Aorta (tissue), 5 donors: ENCODE results near the gene NFKBIE. TPM values are rescaled to one million over a fixed set of nuclear protein-coding genes. Genes with fewer than 3 reads are reported as not detected.

ENCODE experiments used
- ATAC-seq: fragments of 200-7000 bp; cut with Tn5 transposase; one replicate; pipeline ENCODE4 v1.9.1; 2022; ENCODE audit warnings: moderate library complexity; ENCODE audit not compliant: low FRiP score
- DNase-seq, 2 donors: peaks; one replicate each; pipeline ENCODE4 v3.0.0-alpha.2; 2020
- H3K27ac ChIP-seq, 2 donors: one replicate each; pipeline ENCODE4 v1.5.1; 2013; ENCODE audit warnings: low read length in 2 of 2, mild to moderate bottlenecking in 2 of 2, moderate library complexity in 2 of 2, control low read depth in 1 of 2, inconsistent platforms in 1 of 2, low read depth in 1 of 2
- H3K27me3 ChIP-seq, 2 donors: one replicate each; pipeline ENCODE4 v1.6.1; 2013; ENCODE audit warnings: control low read depth in 1 of 2, low read length in 1 of 2, mild to moderate bottlenecking in 1 of 2, moderate library complexity in 1 of 2; ENCODE audit not compliant: insufficient read depth in 2 of 2, control insufficient read depth in 1 of 2
- H3K36me3 ChIP-seq, 2 donors: one replicate each; pipeline ENCODE4 v1.6.1; 2013; ENCODE audit warnings: control low read depth in 1 of 2, low read length in 1 of 2, mild to moderate bottlenecking in 1 of 2; ENCODE audit not compliant: insufficient read depth in 2 of 2, control insufficient read depth in 1 of 2
- H3K4me1 ChIP-seq, 2 donors: one replicate each; pipeline ENCODE4 v1.6.1; 2013; ENCODE audit warnings: low read length in 2 of 2, control low read depth in 1 of 2, mild to moderate bottlenecking in 1 of 2, moderate library complexity in 1 of 2; ENCODE audit not compliant: insufficient read depth in 2 of 2, control insufficient read depth in 1 of 2
- H3K4me3 ChIP-seq, 2 donors: one replicate each; pipeline ENCODE4 v1.5.1; 2013; ENCODE audit warnings: low read length in 2 of 2, control low read depth in 1 of 2, mild to moderate bottlenecking in 1 of 2
- H3K9me3 ChIP-seq: one replicate; pipeline ENCODE4 v1.6.1; 2013; ENCODE audit warnings: mild to moderate bottlenecking, low read length; ENCODE audit not compliant: control insufficient read depth
- WGBS, 2 donors: extraction: QIAGEN DNeasy Blood & Tissue Kit; methylation state at CpG; one replicate each; pipeline ENCODE4 v1.1.7; 2013; 5-methylcytosine and 5-hydroxymethylcytosine counted together
- intact Hi-C, 2 donors: fragments of 100-400 bp; cut with DNase I; formaldehyde crosslinking; loops; one replicate each; pipeline versions ENCODE4 v1.14.2 to v1.15.0; 2022
- polyA plus RNA-seq, 2 donors: library from polyadenylated mRNA; stranded (reverse); fragments of 200-250 nt; gene quantifications; one replicate each; pipeline ENCODE4 v1.2.3, GENCODE V29; 2013
- total RNA-seq, 2 donors: library from RNA; stranded (reverse); fragmentation: NEBNext Ultra II Directional; extraction: Animal tissue kit (Norgen Biotek cat#: 25700); gene quantifications; one replicate each; pipeline ENCODE4 v1.2.1, GENCODE V29; 2021
- donor health status: healthy with polysubstance abuse.
- donor health status: Bipolar disorder and iron deficiency.
- donor health status: DM: no; HTN: no; CAD: no.
- donor health status: DM: no; HTN: no; CAD: no.
- donor health status: DM: yes; HTN: yes; CAD: no.

Gene NFKBIE
- total and polyA plus RNA-seq, 4 donors: 3.5 to 10.9 (median 4.9) TPM

- Histone ChIP-seq H3K36me3 (peaks cover under 1 to 2% of the 10 kb centered on the region in 2 donors), H3K27me3 (no peaks in the 10 kb centered on the region), H3K27ac (no peak overlapping the region), H3K9me3 (no peaks in the 10 kb centered on the region), H3K4me1 (no peaks in the 10 kb centered on the region), H3K4me3 (no peak overlapping the region)
- intact Hi-C loops: loop anchor here in 1 of 2 donors (5.0 kb wide), 1 partner anchor 33 kb away; the partner anchor contains the start of gene NFKBIE
- DNase-seq: peak in 1 of 2 donors; percentile 44
- no peak for ATAC-seq
- 84 to 89% methylated on average over 7 of the region's 7 CpGs for WGBS, 2 donors
These were observed 35.0 kb upstream of the NFKBIE start for GRCh38 chr6:44300292-44300823.

DNA sequence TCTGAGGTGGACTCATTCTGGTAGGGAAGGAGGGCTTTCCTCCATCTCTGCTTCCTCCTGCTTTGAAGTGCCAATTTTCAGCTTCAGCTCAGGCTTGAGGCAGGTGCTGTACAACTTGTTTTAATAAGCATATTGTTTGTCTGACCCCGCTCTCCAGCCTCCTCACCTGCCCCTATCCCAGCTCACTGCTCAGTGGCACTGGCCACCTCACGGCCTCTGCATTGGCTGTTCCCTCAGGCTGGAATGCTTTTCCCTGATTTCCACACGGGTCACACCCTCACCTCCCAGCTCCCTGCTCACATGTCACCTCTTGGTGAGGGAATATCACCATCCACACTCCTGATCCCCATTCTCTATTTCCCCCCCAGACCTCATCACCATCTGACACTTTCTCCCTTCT, 33.5 kb upstream of the NFKBIE start:
- no peak for ATAC-seq
- Histone ChIP-seq H3K4me3 (no peak overlapping the region), H3K9me3 (no peaks in the 10 kb centered on the region), H3K4me1 (no peaks in the 10 kb centered on the region), H3K27ac (no peak overlapping the region), H3K27me3 (no peaks in the 10 kb centered on the region), H3K36me3 (peaks cover 0 to 2% of the 10 kb centered on the region in 2 donors)
- WGBS, 2 donors: 86 to 87% methylated on average over 3 of the region's 3 CpGs
- intact Hi-C loops: no loop called here
- DNase-seq: peak in 1 of 2 donors; percentile 44

- no peaks in the 10 kb centered on the region for H3K27me3 ChIP-seq
- H3K4me3 ChIP-seq: no peak overlapping the region
- no peaks in the 10 kb centered on the region for H3K4me1 ChIP-seq
- DNase-seq (peak in 1 of 2 donors; percentile 57), ATAC-seq (no peak)
- H3K36me3 ChIP-seq: peaks cover 0 to 2% of the 10 kb centered on the region in 2 donors
- no peaks in the 10 kb centered on the region for H3K9me3 ChIP-seq
- no peak overlapping the region for H3K27ac ChIP-seq
- intact Hi-C loops: no loop called here
- 28 to 31% methylated on average over 20 of the region's 20 CpGs for WGBS, 2 donors
These were observed 32.9 kb upstream of the NFKBIE start for GRCh38 chr6:44298055-44298803.

GRCh38 chr6:44297063-44298038, 32.0 kb upstream of the NFKBIE start:
- peaks cover 0 to 2% of the 10 kb centered on the region in 2 donors for H3K36me3 ChIP-seq
- H3K27ac ChIP-seq: no peak overlapping the region
- WGBS, 2 donors: 0 to 1% methylated on average over 62 to 86 of the region's 86 CpGs
- ATAC-seq: peak; percentile 59
- no peaks in the 10 kb centered on the region for H3K4me1 ChIP-seq
- H3K9me3 ChIP-seq: no peaks in the 10 kb centered on the region
- intact Hi-C loops: no loop called here
- peak in 1 of 2 donors; percentile 80 for DNase-seq
- H3K27me3 ChIP-seq: no peaks in the 10 kb centered on the region
- no peak overlapping the region for H3K4me3 ChIP-seq

DNA sequence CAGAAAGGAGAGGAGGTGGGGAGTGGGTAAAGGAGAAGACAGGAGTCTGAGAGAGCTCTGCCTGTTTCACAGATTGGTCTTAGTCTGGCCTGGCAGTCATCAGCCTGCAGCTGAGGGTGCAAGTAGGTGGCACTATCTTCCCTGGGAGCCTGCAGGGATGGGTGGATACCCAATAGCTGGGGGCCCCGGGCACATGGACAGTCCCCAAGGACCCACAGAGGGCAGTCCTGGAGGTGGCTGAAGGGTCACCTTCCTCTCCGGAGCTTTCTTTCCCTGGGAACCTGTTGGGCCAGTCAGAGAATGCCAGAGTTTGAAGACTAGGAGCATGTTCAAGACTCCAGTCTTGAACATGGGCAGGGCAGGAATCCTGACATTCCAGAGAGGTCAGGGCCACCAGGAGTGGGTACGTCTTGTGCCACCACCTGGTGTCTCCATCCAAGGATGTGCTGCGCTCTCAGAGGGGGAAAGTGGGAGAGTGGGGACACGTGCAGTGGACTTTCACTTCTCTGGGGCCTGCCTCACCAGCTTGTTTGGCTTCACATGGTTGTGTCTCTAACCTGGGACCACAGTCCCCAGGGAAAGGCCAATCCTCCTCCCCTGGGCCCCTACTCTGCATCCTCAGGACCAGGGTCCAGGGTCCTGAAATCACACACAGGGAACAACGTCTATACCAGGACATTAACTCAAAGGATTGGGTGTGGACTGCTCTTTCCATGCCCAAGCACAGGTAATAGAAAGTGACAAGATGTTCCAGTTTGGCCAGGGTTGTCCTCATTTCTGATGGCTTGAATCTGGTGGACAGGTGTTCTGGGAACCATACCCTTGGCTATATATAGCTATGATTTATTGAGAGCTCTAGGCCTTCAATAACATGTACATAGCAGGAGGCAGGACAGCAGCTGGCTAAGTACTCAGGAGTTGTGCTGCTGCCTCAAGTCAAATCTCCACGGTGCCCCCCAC, 29.8 kb upstream of the NFKBIE start:
- Histone ChIP-seq H3K36me3 (no peaks in the 10 kb centered on the region), H3K4me3 (no peak overlapping the region), H3K9me3 (no peaks in the 10 kb centered on the region), H3K27me3 (no peaks in the 10 kb centered on the region), H3K4me1 (no peaks in the 10 kb centered on the region), H3K27ac (no peak overlapping the region)
- WGBS, 2 donors: 69 to 74% methylated on average over 7 of the region's 7 CpGs
- intact Hi-C loops: no loop called here
- ATAC-seq (no peak), DNase-seq (peak in 1 of 2 donors; percentile 37)

GRCh38 chr6:44292661-44293365, 27.5 kb upstream of the NFKBIE start:
- ATAC-seq: no peak
- intact Hi-C loops: no loop called here
- H3K4me1 ChIP-seq: no peaks in the 10 kb centered on the region
- no peaks in the 10 kb centered on the region for H3K9me3 ChIP-seq
- H3K27ac ChIP-seq: no peak overlapping the region
- no peaks in the 10 kb centered on the region for H3K36me3 ChIP-seq
- peak in 1 of 2 donors; percentile 12 for DNase-seq
- no peaks in the 10 kb centered on the region for H3K27me3 ChIP-seq
- WGBS, 2 donors: 71 to 78% methylated on average over 4 of the region's 4 CpGs
- no peak overlapping the region for H3K4me3 ChIP-seq

GRCh38 chr6:44291841-44292240, 26.5 kb upstream of the NFKBIE start:
- no peaks in the 10 kb centered on the region for H3K36me3 ChIP-seq
- H3K4me3 ChIP-seq: no peak overlapping the region
- intact Hi-C loops: no loop called here
- ATAC-seq (no peak), DNase-seq (peak in 1 of 2 donors; percentile 57)
- H3K27ac ChIP-seq: no peak overlapping the region
- 70 to 75% methylated on average over 4 of the region's 4 CpGs for WGBS, 2 donors
- no peaks in the 10 kb centered on the region for H3K27me3 ChIP-seq
- no peaks in the 10 kb centered on the region for H3K9me3 ChIP-seq
- no peaks in the 10 kb centered on the region for H3K4me1 ChIP-seq
